HEK293T (cell line): ENCODE measurements around the gene MKNK1.

Source experiments
- CTCF ChIA-PET: fragments of 350-600 bp; formaldehyde crosslinking; extraction: SDS; loops from one replicate; lab custom pipeline; 2021; ENCODE audit warnings: antibody characterized with exemption, inconsistent platforms; lab: Yijun Ruan, JAX
- POLR2A ChIA-PET: fragments of 350-600 bp; formaldehyde crosslinking; extraction: SDS; loops from one replicate; lab custom pipeline; 2020; ENCODE audit warnings: antibody characterized with exemption, inconsistent platforms; lab: Yijun Ruan, JAX
- DNase-seq: peaks from one replicate; pipeline ENCODE4 v3.0.0; 2012; ENCODE audit warnings: mixed read lengths; ENCODE audit errors: extremely low spot score
- ARNT ChIP-seq: fragments of 450-650 bp; IDR thresholded peaks from 2 replicates; pipeline ENCODE4 v1.6.1; 2017; ENCODE audit warnings: mild to moderate bottlenecking
- BHLHE40 ChIP-seq: fragments of 450-650 bp; IDR thresholded peaks from 2 replicates; pipeline ENCODE4 v1.6.1; 2016; ENCODE audit warnings: mild to moderate bottlenecking, moderate library complexity, borderline replicate concordance
- CTBP1 ChIP-seq: fragments of 450-650 bp; IDR thresholded peaks from 2 replicates; pipeline ENCODE4 v1.6.1; 2016; ENCODE audit warnings: borderline replicate concordance
- ELF4 ChIP-seq: fragments of 450-650 bp; IDR thresholded peaks from 2 replicates; pipeline ENCODE4 v1.6.1; 2017; ENCODE audit warnings: antibody characterized with exemption
- FOXA1 ChIP-seq: fragments of 450-650 bp; IDR thresholded peaks from 2 replicates; pipeline ENCODE4 v1.6.1; 2016; ENCODE audit warnings: mild to moderate bottlenecking
- FOXK2 ChIP-seq: fragments of 450-650 bp; IDR thresholded peaks from 2 replicates; pipeline ENCODE4 v1.6.1; 2016; ENCODE audit warnings: mild to moderate bottlenecking
- FOXM1 ChIP-seq: fragments of 450-650 bp; IDR thresholded peaks from 2 replicates; pipeline ENCODE4 v1.6.1; 2017; ENCODE audit warnings: mild to moderate bottlenecking, borderline replicate concordance
- HDGF ChIP-seq: fragments of 450-650 bp; IDR thresholded peaks from 2 replicates; pipeline ENCODE4 v1.6.1; 2017; ENCODE audit warnings: antibody characterized with exemption, borderline replicate concordance
- L3MBTL2 ChIP-seq: fragments of 450-650 bp; conservative IDR thresholded peaks from 2 replicates; pipeline ENCODE4 v1.6.1; 2016; ENCODE audit warnings: mild to moderate bottlenecking
- LEF1 ChIP-seq: fragments of 450-650 bp; IDR thresholded peaks from 2 replicates; pipeline ENCODE4 v1.6.1; 2017; ENCODE audit warnings: mild to moderate bottlenecking, borderline replicate concordance
- NFRKB ChIP-seq: fragments of 450-650 bp; IDR thresholded peaks from 2 replicates; pipeline ENCODE4 v1.6.1; 2016; ENCODE audit warnings: mild to moderate bottlenecking, moderate library complexity
- SP1 ChIP-seq: fragments of 450-650 bp; IDR thresholded peaks from 2 replicates; pipeline ENCODE4 v1.6.1; 2017
- SUZ12 ChIP-seq: fragments of 450-650 bp; IDR thresholded peaks from 2 replicates; pipeline ENCODE4 v1.6.1; 2016; ENCODE audit warnings: mild to moderate bottlenecking
- TARDBP ChIP-seq: fragments of 450-650 bp; IDR thresholded peaks from 2 replicates; pipeline ENCODE4 v1.6.1; 2016
- ZNF384 ChIP-seq: fragments of 450-650 bp; IDR thresholded peaks from 2 replicates; pipeline ENCODE4 v1.6.1; 2016
- TF ChIP-seq, protein P1 (sequence below): fragments of 450-650 bp; IDR thresholded peaks from 2 replicates; pipeline ENCODE4 v1.6.1; 2016

MKNK1 gene

DNA sequence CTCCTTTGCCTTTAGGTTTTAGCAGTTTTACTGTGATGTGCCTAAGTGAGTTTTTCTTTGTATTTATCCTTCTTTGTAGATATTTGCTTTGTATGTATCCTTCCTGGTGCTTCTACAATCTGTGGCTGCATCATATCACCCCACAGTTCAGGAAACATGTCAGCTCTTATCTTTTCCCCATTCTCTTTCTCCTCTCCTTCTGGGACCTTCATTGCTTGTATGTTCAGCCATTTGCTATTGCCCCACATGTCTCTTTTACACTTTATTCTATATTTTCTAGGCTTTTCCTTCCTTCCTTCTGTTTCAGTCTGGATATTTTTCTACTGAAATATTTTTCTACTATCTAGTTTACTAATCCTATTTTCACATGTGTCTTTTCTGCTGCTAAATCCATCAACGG lies 67.5 kb downstream of the MKNK1 start:
- ChIA-PET POLR2A (no interaction called here), CTCF (interaction anchor here (0.7 to 2.8 kb wide), 3 partner anchors 11 to 90 kb away, joined by 3 to 11 read pairs (median 8); no protein-coding TSS in a partner anchor)
- DNase-seq, result no peak
- TF ChIP-seq LEF1, result no peak
- no peak for TF ChIP-seq FOXK2
- TF ChIP-seq TARDBP, result no peak
- TF ChIP-seq ARNT, result no peak
- TF ChIP-seq HDGF, result no peak
- TF ChIP-seq CTBP1, result no peak
- TF ChIP-seq L3MBTL2, result no peak
- TF ChIP-seq, protein P1, sequence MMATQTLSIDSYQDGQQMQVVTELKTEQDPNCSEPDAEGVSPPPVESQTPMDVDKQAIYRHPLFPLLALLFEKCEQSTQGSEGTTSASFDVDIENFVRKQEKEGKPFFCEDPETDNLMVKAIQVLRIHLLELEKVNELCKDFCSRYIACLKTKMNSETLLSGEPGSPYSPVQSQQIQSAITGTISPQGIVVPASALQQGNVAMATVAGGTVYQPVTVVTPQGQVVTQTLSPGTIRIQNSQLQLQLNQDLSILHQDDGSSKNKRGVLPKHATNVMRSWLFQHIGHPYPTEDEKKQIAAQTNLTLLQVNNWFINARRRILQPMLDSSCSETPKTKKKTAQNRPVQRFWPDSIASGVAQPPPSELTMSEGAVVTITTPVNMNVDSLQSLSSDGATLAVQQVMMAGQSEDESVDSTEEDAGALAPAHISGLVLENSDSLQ, result no peak
- no peak for TF ChIP-seq BHLHE40
- no peak for TF ChIP-seq SP1
- TF ChIP-seq SUZ12, result no peak
- TF ChIP-seq FOXM1, result no peak
- TF ChIP-seq ELF4, result no peak
- TF ChIP-seq NFRKB, result no peak
- no peak for TF ChIP-seq ZNF384
- TF ChIP-seq FOXA1, result no peak

DNA sequence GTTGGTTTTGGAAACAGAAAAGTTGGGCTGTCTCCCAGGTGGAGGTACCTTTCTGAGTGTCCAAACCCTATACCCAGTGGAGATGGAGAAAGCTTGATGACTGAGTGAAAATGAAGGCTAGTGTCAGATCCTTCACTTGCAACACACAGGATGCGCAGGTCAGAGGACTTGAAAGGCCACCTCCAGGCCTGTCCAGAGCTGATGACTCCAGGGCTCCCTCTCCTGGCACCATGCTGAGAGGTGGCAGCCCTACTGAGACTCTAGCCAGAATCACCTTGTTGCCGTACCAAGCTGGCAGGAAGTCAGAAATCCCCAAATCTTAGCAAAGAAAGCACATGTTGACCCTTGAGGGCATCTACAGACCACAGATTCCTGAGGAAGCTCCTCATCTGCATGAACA lies 69.0 kb downstream of the MKNK1 start:
- ChIA-PET CTCF (interaction anchor here (0.6 to 2.8 kb wide), 7 partner anchors 11 to 93 kb away, joined by 3 to 11 read pairs (median 3); no protein-coding TSS in a partner anchor), POLR2A (no interaction called here)
- TF ChIP-seq ELF4 (no peak), BHLHE40 (no peak), SP1 (no peak), NFRKB (no peak), LEF1 (no peak), FOXA1 (no peak), CTBP1 (no peak), ARNT (no peak)
- TF ChIP-seq, protein P1, result no peak
- no peak for DNase-seq

DNA sequence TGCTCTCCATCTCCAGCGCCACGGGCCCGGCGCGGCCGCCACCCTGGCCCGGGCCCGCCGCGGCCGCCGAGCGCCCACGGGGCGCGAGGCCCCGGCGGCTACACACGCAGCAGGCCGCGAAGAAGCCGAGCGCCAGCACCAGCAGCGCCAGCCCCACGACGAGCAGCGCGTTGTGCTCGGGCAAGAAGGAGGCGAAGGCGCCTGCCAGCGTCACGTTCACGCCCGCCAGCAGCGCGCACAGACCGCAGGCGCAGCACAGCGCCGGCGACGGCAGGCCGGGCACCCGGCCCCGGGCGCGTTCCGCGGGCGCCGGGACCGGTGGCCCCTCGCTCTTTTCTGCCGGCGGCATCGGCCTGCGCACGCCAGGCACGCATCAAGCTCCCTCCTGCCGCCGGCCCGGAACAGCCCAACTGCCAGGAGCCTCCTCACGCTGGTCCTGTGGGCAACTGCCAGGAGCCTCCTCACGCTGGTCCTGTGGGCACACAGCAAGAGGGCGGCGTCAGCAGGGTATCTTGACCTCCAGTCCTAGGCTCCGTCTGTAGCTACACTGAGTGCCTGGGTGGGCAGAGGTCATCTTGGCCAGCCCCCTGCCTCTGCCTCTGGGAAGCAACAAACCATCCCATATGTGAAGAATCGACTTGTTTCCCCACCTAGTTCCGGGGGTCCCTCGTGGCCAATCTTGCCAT lies 70.7 kb downstream of the MKNK1 start:
- no peak for DNase-seq
- no peak for TF ChIP-seq NFRKB
- TF ChIP-seq HDGF, result no peak
- TF ChIP-seq, protein P1, result no peak
- no peak for TF ChIP-seq SUZ12
- no peak for TF ChIP-seq FOXM1
- TF ChIP-seq ELF4, result no peak
- no peak for TF ChIP-seq ZNF384
- no peak for TF ChIP-seq ARNT
- TF ChIP-seq BHLHE40, result no peak
- ChIA-PET POLR2A (no interaction called here), CTCF (interaction anchor here (0.7 to 1.6 kb wide), 4 partner anchors 13 to 86 kb away, joined by 3 to 6 read pairs (median 4); no protein-coding TSS in a partner anchor)

DNA sequence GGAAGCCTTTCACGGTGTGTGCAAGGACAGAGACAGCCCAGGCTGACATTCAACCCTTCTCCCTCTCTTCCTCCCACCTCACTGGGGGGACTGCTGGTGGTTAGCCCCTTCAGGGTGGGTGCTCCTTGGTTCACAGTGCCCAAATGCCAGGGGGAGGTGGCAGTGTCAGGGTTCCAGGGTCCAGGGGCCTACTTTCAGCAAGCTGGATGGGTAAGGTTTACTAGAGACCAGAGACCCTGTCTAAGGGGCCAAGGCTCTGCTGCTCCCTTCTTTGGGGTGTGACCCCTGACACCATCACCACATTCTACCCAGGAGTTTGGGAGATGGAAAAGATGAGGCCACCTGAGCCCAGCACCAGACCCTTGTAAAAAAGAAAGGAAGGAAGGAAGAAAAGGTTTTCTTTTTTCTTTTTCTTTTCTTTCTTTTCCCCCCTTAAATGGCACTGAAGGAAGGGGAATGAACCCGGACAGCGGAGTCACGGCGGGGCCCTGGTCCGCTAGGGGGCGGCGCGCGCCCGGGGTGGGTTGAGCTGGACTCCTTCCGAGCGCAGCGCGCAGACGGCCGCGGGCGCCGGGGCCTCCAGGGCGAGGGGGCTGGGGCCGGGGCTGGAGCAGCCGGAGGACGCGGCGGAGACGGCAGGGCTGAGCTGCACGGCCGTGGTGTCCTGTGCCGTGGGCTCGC lies 71.4 kb downstream of the MKNK1 start:
- ChIA-PET POLR2A (no interaction called here), CTCF (interaction anchor here (0.7 to 1.4 kb wide), 3 partner anchors 14 to 86 kb away, joined by 3 to 6 read pairs (median 4); no protein-coding TSS in a partner anchor)
- no peak for DNase-seq
- TF ChIP-seq FOXA1, result no peak
- TF ChIP-seq FOXM1, result no peak
- TF ChIP-seq LEF1, result no peak
- no peak for TF ChIP-seq CTBP1
- no peak for TF ChIP-seq BHLHE40
- no peak for TF ChIP-seq L3MBTL2
- TF ChIP-seq SP1, result no peak
- no peak for TF ChIP-seq HDGF
- no peak for TF ChIP-seq ELF4
- no peak for TF ChIP-seq TARDBP
- no peak for TF ChIP-seq ZNF384
- TF ChIP-seq SUZ12, result no peak
- TF ChIP-seq ARNT, result no peak
- TF ChIP-seq NFRKB, result no peak
- TF ChIP-seq FOXK2, result no peak
- TF ChIP-seq, protein P1, result no peak

DNA sequence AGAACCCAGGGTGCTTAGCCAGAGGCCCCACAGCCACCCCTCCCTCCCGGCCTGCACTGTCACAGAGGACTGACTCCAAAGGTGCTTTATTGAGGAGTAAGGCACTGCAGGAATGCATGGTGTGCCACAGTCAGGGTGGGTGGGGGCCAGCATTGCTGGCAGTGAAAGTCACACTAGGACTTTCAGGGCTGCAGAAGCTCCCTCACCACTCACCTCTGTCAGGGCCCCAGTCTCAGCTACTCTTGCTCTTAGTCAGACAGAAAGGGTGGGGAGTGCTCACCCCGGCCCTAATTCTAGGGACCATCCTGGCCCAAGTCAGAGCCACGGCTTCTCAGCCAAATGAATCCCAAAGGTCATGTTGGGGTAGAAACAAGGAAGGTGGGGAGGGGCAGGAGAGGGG lies 72.0 kb downstream of the MKNK1 start:
- POLR2A ChIA-PET, result no interaction called here
- DNase-seq, result no peak
- TF ChIP-seq FOXA1 (no peak), L3MBTL2 (no peak), SUZ12 (no peak), CTBP1 (no peak)
- CTCF ChIA-PET, result no interaction called here
